Type B pancreatic cell (in vitro differentiated cells): ENCODE measurements around the gene BANF1. TPM values are rescaled to one million over a fixed set of nuclear protein-coding genes. Genes with fewer than 3 reads are reported as not detected.
A peak's percentile ranks its signal among the peaks of the same experiment; 100 is the strongest.

Experiments used
- DNase-seq: peaks from one replicate; pipeline ENCODE4 v3.0.0; 2021; ENCODE audit warnings: mixed read lengths; ENCODE audit not compliant: unreplicated experiment; ENCODE audit errors: extremely low spot score
- H3K27ac Mint-ChIP-seq: 2 replicates; pipeline ENCODE4 v1.8.0; 2021; ENCODE audit warnings: mild to moderate bottlenecking, mixed read lengths
- H3K27me3 Mint-ChIP-seq: 2 replicates; pipeline ENCODE4 v1.8.0; 2021; ENCODE audit warnings: mixed read lengths
- H3K36me3 Mint-ChIP-seq: 2 replicates; pipeline ENCODE4 v1.8.0; 2021; ENCODE audit warnings: mixed read lengths
- H3K4me1 Mint-ChIP-seq: one replicate; pipeline ENCODE4 v1.8.0; 2021; ENCODE audit warnings: mixed read lengths; ENCODE audit not compliant: unreplicated experiment
- H3K4me3 Mint-ChIP-seq: 2 replicates; pipeline ENCODE4 v1.8.0; 2021; ENCODE audit warnings: mild to moderate bottlenecking, mixed read lengths
- H3K9me3 Mint-ChIP-seq: 2 replicates; pipeline ENCODE4 v1.8.0; 2021; ENCODE audit warnings: mixed read lengths
- CTCF ChIP-seq: fragments of 200-600 bp; sonication (generic); conservative IDR thresholded peaks from 2 replicates; pipeline ENCODE4 v1.5.0; 2021; ENCODE audit warnings: antibody characterized with exemption, mild to moderate bottlenecking
- total RNA-seq: library from RNA; stranded (reverse); gene quantifications from 2 replicates; pipeline ENCODE4 v1.2.1, GENCODE V29; 2021; ENCODE audit warnings: low replicate concordance

The BANF1 gene
- total RNA-seq, 1 donor from 2014 or later = 266 TPM

GRCh38 chr11:66012946-66013761, 10.9 kb downstream of the BANF1 start:
- no peak for TF ChIP-seq CTCF
- no peak overlapping the region for H3K4me3 Mint-ChIP-seq
- no peak for DNase-seq
- no peaks in the 10 kb centered on the region for H3K36me3 Mint-ChIP-seq
- no peaks in the 10 kb centered on the region for H3K4me1 Mint-ChIP-seq
- no peak overlapping the region for H3K27ac Mint-ChIP-seq
- H3K27me3 Mint-ChIP-seq = peaks cover 13% of the 10 kb centered on the region
- no peaks in the 10 kb centered on the region for H3K9me3 Mint-ChIP-seq

- Mint-ChIP-seq H3K4me1 (no peaks in the 10 kb centered on the region), H3K27ac (no peak overlapping the region), H3K27me3 (peaks cover 13% of the 10 kb centered on the region), H3K36me3 (no peaks in the 10 kb centered on the region), H3K4me3 (no peak overlapping the region), H3K9me3 (no peaks in the 10 kb centered on the region)
- no peak for DNase-seq
- no peak for TF ChIP-seq CTCF
Observed at GRCh38 chr11:66013762-66014100, 11.4 kb downstream of the BANF1 start.

- no peak for TF ChIP-seq CTCF
- Mint-ChIP-seq H3K27ac (peak overlapping the region; percentile 2), H3K27me3 (peaks cover 9% of the 10 kb centered on the region), H3K36me3 (no peaks in the 10 kb centered on the region), H3K4me3 (no peak overlapping the region), H3K4me1 (no peaks in the 10 kb centered on the region), H3K9me3 (no peaks in the 10 kb centered on the region)
- no peak for DNase-seq
Observed at GRCh38 chr11:66014804-66015453, 12.6 kb downstream of the BANF1 start.

- H3K9me3 Mint-ChIP-seq = no peaks in the 10 kb centered on the region
- no peak overlapping the region for H3K4me3 Mint-ChIP-seq
- DNase-seq = no peak
- no peak overlapping the region for H3K27ac Mint-ChIP-seq
- H3K36me3 Mint-ChIP-seq = no peaks in the 10 kb centered on the region
- H3K27me3 Mint-ChIP-seq = peaks cover 4% of the 10 kb centered on the region
- H3K4me1 Mint-ChIP-seq = no peaks in the 10 kb centered on the region
- no peak for TF ChIP-seq CTCF
Observed at GRCh38 chr11:66015454-66015881, 13.2 kb downstream of the BANF1 start.

- no peak for TF ChIP-seq CTCF
- DNase-seq = no peak
- no peaks in the 10 kb centered on the region for H3K4me1 Mint-ChIP-seq
- no peak overlapping the region for H3K4me3 Mint-ChIP-seq
- H3K27ac Mint-ChIP-seq = no peak overlapping the region
- no peaks in the 10 kb centered on the region for H3K36me3 Mint-ChIP-seq
- peaks cover 3% of the 10 kb centered on the region for H3K27me3 Mint-ChIP-seq
- H3K9me3 Mint-ChIP-seq = no peaks in the 10 kb centered on the region
Observed at GRCh38 chr11:66015936-66016792, 13.9 kb downstream of the BANF1 start.
